Stimulated activated CD8-positive, alpha-beta memory T cell treated with anti-CD3 and anti-CD28 coated beads, Interleukin-12 subunit alpha, Interleukin-12 subunit beta, amount 100 ng/mL, for 24 hours (primary cell): ENCODE measurements around the gene ZNF710.
"Not testable (repeated sequence)": the region's sequence is repeated elsewhere in the genome, so short reads cannot be mapped to it uniquely, and the experiment has no call there.

Experiments used
- DNase-seq: peaks from one replicate; pipeline ENCODE4 v3.0.0-alpha.2; 2020; ENCODE audit errors: extremely low read depth

The ZNF710 gene, protein sequence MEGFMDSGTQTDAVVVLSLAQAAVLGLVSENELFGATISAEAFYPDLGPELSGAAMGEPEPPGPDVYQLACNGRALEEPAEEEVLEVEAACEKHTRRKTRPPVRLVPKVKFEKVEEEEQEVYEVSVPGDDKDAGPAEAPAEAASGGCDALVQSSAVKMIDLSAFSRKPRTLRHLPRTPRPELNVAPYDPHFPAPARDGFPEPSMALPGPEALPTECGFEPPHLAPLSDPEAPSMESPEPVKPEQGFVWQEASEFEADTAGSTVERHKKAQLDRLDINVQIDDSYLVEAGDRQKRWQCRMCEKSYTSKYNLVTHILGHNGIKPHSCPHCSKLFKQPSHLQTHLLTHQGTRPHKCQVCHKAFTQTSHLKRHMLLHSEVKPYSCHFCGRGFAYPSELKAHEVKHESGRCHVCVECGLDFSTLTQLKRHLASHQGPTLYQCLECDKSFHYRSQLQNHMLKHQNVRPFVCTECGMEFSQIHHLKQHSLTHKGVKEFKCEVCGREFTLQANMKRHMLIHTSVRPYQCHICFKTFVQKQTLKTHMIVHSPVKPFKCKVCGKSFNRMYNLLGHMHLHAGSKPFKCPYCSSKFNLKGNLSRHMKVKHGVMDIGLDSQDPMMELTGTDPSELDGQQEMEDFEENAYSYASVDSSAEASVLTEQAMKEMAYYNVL

DNA sequence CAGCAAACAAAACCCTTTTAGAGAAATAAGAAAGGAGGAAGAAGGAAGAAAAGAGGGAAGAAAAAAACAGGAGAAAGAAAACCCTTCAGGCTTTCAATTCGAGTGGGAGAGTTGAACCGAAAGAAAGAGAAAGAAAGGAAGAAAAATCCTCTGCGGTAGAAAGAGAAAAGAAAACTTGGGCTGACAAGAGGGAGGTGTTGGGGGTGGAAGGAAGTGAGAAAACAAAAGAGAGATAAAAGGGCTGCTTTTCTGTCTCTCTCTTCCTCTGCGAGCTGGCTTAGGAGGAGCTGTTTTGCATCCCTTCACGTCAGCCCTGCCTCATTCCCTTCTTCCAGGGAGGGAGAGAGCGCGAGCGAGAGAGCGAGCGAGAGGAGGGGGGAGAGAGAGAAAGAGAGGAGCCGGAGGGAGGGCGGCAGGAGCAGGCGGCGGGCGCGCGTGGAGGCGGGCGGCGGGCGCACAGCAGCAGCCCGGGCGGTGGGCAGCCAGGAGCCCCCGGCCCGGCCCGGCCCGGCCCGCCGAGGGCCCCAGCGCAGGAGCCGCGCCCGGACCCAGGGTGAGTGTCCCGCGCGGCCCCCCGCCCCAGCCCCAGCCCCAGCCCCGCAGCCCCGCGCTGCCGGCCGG, at the start of gene ZNF710:
TSS of gene ZNF710 (plus strand) at position 263 of the 621 bp plus-strand sequence. CDS start 65,814 bp downstream, outside the sequence.
- DNase-seq = no peak

DNA sequence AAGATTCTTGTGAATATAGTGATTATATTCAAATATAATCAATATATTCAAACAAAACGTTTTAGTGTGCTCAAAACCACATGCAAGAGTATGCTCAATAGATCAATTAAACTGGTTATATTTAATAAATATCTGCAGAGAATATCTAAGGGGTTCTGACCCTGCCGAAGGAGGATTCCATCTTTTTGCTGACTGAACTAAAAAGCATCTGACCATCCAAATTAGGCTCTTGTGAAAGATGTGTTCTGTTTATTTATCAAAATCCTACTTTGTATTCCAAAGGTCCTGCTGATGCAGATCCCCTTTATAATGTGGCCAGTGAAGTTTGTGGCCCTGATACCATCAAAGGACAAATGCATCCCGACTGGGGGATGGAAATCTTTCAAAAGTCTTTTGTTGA, 46.6 kb upstream of the ZNF710 start:
- no peak for DNase-seq

DNA sequence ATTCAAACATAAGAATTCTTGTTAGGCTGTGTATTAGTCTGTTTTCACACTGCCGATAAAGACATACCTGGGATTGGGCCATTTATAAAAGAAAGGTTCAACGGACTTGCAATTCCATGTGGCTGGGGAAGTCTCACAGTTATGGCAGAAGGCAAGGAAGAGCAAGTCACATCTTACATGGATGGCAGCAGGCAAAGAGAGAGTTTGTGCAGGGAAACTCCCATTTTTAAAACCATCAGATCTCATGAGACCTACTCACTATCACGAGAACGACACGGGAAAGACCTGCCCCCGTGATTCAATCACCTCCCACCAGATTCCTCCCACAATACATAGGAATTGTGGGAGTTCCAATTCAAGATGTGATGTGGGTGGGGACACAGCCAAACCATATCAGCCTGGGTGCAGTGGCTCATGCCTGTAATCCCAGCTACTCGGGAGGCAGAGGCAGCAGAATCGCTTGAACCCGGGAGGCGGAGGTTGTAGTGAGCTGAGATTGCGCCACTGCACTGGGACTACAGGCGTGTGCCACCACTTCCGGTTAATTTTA, 45.6 kb upstream of the ZNF710 start:
- DNase-seq = not testable (repeated sequence)

DNA sequence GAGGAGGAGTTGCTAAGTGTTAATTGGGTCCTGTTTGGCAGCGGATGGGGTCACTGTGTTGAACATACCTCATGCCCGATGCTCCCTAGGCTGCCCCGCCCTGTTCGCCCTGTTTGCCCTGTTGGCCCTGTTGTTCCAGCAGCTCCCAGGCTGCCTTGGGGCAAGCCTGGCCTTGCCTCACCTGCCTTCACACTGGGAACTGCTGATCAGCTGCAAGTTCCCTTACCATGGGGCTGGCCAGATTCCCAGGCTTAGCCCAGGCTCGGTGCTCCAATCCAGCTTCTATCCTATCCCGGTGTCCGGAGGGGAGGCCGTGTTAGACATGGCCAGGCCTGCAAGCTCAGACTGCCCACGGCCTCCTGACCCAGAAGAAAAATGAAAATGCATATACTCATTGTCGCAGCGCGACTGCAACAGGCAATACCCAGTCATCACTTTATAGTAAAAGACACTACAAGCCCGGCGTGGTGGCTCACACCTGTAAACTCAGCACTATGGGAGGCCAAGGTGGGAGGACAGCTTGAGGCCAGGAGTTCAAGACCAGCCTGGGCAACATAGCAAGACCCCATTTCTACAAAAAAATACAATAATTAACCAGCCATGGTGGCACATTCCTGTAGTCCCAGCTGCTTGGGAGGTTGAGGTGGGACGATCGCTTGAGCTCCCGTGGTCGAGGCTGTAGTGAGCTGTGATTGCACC, 42.9 kb upstream of the ZNF710 start:
- no peak for DNase-seq

DNA sequence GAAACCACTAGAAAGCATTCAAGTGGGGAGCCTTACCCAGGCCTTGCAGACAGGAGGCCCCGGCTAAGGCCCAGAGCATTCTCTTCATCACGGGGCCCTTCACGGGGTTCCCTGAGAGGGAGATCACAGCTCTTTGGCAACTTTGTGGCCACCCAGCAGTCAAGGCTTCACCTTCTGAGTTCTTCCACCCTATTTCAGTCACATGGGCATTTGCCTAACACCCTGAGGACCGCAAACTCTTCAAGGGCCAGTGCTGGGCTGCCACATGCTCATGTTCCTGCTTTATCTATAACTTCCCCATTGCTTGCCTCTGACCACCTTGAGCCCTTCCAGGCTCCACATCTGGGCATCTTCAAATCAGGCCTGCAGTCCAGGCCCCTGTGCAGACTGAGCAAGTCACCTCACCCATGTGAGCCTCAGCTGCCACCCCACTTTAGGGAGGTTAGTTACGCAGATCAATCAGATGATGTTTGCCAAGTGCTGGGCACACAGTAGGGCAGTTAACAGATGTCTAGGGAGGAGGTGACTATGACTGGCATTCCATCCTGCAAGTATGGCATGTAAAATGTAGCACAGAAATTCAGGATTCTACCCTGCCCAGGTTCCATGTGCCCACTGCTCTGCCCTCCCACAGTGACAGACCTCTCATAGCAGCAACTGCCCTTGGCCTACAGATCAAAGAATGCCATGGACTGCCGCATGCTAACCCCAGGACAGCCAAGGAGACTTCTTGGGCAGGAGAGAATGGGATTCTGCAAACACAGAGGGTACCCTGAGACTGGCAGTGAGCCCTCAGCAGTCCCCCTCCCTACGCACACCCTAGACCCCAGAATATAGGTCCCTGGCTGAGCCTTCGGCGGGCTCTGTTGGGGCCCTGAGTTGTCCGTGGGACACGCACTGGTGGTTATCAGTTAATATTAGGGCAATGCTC, 37.6 kb upstream of the ZNF710 start:
- DNase-seq = no peak

- no peak for DNase-seq
Observed at GRCh38 chr15:89964232-89964954, 36.7 kb upstream of the ZNF710 start.

- DNase-seq = no peak
Observed at GRCh38 chr15:89967881-89968280, 33.2 kb upstream of the ZNF710 start.

DNA sequence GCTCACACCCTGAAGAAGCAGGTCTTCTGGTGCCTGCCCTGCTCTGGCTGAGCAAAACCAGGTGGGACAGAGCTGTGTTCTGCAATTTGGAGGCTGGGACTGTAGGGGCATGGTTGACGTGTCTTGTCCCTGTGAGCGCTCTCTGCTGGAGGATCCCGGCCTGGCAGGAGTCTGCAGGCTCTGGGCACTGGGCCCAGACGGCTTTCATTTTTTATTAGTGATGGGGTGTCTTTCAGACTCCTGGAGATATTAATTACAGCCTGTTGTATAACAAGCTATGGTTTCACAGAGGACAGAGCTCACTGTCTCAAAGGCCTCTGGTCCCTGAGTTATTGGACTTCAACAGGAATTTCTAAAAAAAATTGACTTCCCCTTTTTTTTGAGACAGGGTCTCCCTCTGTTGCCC, 29.5 kb upstream of the ZNF710 start:
- no peak for DNase-seq

- no peak for DNase-seq
Observed at GRCh38 chr15:89972085-89972484, 29.0 kb upstream of the ZNF710 start.

DNA sequence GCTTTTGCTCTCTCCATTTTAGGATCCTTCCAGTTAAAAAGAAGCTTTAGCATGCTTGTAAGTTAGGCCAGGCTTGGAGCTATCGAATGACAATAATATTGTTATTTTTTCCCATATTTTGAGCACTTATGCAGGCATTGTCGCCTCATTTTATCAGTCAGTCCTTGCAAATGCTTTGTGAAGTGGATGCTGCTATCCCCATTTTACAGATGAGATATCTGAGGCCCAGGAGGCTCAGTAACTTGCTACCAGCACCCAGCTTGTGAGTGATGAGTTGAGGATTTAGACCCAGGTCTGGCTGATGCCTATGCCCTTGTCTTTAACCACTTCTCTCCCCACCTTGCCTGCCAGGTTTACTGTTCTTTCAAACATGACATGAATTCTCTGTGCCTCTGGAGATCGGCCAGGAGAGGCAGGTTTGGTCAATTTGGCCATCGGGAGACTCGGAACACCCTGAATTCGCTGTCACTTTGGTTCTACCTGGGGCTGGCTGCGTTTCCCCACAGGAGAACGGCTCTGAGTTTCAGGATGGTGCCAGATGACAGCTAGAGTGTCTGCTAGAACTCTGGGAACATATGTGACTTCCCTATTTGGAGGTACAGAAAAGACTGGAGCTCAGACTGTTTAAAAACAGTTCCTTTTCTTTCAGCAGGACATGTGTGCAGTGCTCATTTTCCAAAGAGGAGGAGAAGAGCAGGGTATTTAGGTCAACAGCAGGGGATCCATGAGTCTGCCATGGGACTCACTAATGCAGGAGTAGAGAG, 25.5 kb upstream of the ZNF710 start:
- no peak for DNase-seq

GRCh38 chr15:89976246-89976600, 24.9 kb upstream of the ZNF710 start:
- no peak for DNase-seq

DNA sequence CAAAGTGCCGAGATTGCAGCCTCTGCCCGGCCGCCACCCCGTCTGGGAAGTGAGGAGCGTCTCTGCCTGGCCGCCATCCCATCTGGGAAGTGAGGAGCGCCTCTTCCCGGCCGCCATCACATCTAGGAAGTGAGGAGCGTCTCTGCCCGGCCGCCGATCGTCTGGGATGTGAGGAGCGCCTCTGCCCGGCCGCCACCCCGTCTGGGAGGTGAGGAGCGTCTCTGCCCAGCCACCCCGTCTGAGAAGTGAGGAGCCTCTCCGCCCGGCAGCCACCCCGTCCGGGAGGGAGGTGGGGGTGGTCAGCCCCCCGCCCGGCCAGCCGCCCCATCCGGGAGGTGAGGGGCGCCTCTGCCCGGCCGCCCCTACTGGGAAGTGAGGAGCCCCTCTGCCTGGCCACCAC, 23.3 kb upstream of the ZNF710 start:
- not testable (repeated sequence) for DNase-seq

DNA sequence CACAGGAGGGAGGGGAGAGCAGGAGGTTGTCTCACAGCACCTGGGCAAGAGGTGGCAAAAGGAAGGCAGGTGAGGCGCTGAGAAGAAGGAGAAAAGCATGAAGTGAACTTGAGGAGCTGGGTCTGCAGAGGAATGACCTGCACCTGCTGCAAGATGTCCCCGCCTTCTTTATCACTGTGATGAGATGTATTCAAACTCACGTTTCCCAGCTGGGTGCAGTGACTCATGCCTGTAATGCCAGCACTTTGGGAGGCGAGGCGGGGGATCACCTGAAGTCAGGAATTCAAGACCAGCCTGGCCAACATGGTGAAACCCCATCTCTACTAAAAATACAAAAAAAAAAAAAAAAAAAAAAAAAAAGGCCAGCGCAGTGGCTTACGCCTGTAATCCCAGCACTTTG, 22.2 kb upstream of the ZNF710 start:
- no peak for DNase-seq

DNA sequence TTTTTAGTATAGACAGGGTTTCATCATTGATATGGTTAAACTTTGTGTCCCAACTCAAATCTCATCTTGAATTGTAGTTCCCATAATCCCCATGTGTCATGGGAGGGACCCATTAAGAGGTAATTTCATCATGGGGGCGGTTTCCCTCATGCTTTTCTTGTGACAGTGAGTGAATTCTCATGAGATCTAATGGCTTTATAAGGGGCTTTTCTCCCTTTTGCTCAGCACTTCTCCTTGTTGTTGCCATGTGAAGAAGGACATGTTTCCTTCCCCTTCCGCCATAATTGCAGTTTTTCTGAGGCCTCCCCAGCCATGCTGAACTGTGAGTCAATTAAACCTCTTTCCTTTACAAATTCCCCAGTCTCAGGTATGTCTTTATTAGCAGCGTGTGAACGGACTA, 20.2 kb upstream of the ZNF710 start:
- no peak for DNase-seq

- no peak for DNase-seq
Observed at GRCh38 chr15:89982315-89983055, 18.6 kb upstream of the ZNF710 start.

DNA sequence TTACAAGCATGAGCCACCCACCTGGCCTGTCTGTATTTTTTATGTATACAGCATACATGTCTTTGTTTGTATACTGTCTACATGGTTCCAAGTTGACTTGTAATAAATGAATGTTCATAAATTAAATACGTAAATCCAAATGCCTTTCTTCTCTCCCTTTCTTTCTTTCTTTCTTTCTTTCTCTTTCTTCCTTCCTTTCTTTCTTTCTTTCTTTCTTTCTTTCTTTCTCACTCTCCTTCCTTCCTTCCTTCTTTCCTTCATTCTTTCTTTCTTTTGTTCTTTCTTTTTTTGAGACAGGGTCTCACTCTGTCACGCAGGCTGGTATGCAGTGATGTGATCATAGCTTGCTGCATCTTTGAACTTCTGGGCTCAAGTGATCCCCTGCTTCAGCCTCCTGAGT, 17.1 kb upstream of the ZNF710 start:
- no peak for DNase-seq

DNA sequence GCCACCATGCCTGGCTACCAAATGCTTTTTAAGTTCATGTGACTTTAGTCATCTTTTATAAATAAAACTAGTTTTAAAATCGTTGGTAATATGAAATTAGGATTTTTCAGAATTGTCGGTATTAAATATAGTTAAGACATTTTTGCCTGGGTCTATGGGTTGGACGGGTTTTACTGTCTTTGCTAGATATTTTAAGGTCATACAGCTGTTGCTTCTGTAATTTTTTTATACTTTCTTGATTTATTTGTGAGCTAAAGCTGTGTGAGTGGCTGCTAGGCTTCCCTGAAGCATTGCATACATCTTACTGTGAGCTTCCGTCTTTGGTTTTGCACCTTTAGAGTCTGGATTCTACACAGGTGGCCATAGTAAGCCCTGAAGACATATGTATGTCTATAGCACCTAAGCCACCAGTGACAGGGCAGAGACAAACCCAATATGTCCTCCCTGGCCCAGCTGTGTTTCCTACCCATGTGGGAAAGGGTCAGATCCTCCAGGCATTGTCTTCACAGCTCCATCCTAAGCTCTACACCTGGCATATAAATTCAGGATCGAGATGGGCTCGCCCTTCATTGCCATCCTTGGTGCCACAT, 16.6 kb upstream of the ZNF710 start:
- no peak for DNase-seq

- no peak for DNase-seq
Observed at GRCh38 chr15:89985111-89985510, 16.0 kb upstream of the ZNF710 start.
